ENCODE results near the gene SUSD1. TPM values are rescaled to one million over a fixed set of nuclear protein-coding genes. Genes with fewer than 3 reads are reported as not detected.

SUSD1 gene
- total and polyA plus RNA-seq, 2 of the 13 experiments (the other 11 are each of a cell fraction or from before 2014, with no cell fraction given) = 25.9 to 32.3 TPM

DNA sequence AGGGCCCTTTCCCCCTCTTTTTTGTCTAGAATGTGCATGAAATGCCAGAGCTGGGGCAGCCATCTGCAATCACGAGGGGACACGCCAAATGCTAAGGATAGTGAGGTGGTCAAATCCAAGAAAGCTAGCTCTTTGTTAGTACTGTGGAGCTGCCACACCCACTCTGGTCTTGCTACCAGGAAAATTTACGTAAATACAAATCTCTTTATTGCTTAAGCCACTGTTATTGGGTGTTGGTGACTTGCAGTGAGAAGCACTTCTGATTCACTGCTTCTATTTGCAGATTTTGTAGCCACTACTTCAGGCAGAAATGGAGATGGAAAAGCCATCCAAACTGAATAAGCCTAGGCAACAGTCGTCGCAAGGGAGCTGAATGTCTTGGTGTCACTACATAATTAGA lies 25.6 kb upstream of the SUSD1 start (continued):
- TF ChIP-seq, protein P1, sequence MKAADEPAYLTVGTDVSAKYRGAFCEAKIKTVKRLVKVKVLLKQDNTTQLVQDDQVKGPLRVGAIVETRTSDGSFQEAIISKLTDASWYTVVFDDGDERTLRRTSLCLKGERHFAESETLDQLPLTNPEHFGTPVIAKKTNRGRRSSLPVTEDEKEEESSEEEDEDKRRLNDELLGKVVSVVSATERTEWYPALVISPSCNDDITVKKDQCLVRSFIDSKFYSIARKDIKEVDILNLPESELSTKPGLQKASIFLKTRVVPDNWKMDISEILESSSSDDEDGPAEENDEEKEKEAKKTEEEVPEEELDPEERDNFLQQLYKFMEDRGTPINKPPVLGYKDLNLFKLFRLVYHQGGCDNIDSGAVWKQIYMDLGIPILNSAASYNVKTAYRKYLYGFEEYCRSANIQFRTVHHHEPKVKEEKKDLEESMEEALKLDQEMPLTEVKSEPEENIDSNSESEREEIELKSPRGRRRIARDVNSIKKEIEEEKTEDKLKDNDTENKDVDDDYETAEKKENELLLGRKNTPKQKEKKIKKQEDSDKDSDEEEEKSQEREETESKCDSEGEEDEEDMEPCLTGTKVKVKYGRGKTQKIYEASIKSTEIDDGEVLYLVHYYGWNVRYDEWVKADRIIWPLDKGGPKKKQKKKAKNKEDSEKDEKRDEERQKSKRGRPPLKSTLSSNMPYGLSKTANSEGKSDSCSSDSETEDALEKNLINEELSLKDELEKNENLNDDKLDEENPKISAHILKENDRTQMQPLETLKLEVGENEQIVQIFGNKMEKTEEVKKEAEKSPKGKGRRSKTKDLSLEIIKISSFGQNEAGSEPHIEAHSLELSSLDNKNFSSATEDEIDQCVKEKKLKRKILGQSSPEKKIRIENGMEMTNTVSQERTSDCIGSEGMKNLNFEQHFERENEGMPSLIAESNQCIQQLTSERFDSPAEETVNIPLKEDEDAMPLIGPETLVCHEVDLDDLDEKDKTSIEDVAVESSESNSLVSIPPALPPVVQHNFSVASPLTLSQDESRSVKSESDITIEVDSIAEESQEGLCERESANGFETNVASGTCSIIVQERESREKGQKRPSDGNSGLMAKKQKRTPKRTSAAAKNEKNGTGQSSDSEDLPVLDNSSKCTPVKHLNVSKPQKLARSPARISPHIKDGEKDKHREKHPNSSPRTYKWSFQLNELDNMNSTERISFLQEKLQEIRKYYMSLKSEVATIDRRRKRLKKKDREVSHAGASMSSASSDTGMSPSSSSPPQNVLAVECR (CRISPR knock-in tag; IDR thresholded peaks at IDR 0.05; ENCODE audit: borderline replicate concordance) = no peak
- no peak for TF ChIP-seq ZMYM3 (CRISPR knock-in tag; IDR thresholded peaks at IDR 0.05)
- TF ChIP-seq ZNF546 (CRISPR knock-in tag; conservative IDR thresholded peaks at IDR 0.05) = no peak
- TF ChIP-seq STAT5B (CRISPR knock-in tag; IDR thresholded peaks at IDR 0.05) = no peak
- no peak for TF ChIP-seq FOXO1 (CRISPR knock-in tag; IDR thresholded peaks at IDR 0.05)
- TF ChIP-seq, protein P2, sequence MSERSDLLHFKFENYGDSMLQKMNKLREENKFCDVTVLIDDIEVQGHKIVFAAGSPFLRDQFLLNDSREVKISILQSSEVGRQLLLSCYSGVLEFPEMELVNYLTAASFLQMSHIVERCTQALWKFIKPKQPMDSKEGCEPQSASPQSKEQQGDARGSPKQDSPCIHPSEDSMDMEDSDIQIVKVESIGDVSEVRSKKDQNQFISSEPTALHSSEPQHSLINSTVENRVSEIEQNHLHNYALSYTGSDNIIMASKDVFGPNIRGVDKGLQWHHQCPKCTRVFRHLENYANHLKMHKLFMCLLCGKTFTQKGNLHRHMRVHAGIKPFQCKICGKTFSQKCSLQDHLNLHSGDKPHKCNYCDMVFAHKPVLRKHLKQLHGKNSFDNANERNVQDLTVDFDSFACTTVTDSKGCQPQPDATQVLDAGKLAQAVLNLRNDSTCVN (CRISPR knock-in tag; IDR thresholded peaks at IDR 0.05; ENCODE audit: borderline replicate concordance) = no peak

DNA sequence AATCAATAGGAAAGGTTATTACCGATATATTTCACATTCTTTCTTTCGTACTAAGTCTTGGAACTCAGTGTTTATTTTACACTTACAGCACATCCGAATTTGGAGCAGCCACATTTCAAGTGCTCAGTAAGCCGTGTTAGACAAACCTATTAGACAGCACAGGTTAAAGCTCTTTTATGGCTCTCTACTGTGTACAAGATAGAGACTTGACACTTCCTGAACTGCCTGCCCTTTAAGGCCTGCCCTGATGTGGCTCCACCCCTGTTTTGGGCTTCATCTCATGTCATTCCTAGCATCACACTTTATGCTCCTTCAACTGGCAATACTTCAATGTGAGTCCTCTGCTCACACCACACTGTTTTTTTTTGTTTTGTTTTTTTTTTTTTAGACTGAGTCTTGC lies 23.5 kb upstream of the SUSD1 start:
- Histone ChIP-seq H2AFZ (ENCODE audit: low read length) (no peak overlapping the region), H4K20me1 (ENCODE audit: insufficient read depth, low read length) (no peaks in the 10 kb centered on the region), H3K4me1 (ENCODE audit: insufficient read depth, low read length) (no peaks in the 10 kb centered on the region), H3K79me2 (ENCODE audit: insufficient read depth, low read length) (no peaks in the 10 kb centered on the region), H3K36me3 (replicated peaks in 1 of 2; ENCODE audit: control insufficient read depth in 1 of 2, insufficient read depth in 2 of 2, low read length in 2 of 2) (no peaks in the 10 kb centered on the region), H3K27me3 (ENCODE audit: control insufficient read depth in 1 of 2, insufficient read depth in 2 of 2, low read length in 2 of 2) (no peaks in the 10 kb centered on the region), H3K9me3 (ENCODE audit: low read length) (no peaks in the 10 kb centered on the region), H3K9ac (ENCODE audit: insufficient read depth, low read depth, low read length) (no peak overlapping the region), H3K27ac (ENCODE audit: extremely low read length, insufficient read depth, low read length) (no peak overlapping the region), H3K4me2 (ENCODE audit: low read depth, low read length) (no peak overlapping the region), H3K4me3 (replicated peaks in 1 of 3; ENCODE audit: insufficient read depth in 1 of 3, low read depth in 2 of 3, low read length in 3 of 3) (no peak overlapping the region)
- 91% methylated on average over 4 of the region's 4 CpGs for WGBS (ENCODE audit: low lambda C conversion rate)
- in situ Hi-C loops (cut with HindIII; ENCODE audit: extremely low pct_ligation_motif_present, low pct_unique_long_range_greater_than_20kb) = no loop called here
- CTCF ChIA-PET (ENCODE audit: low intra/inter-chr PET ratio, low total read pairs) = no interaction called here
- intact Hi-C loops (cut with micrococcal nuclease; ENCODE audit: unreplicated experiment) = no loop called here
- POLR2A ChIA-PET = no interaction called here
- no peak for ATAC-seq
- BruUV-seq (replicated peaks) = no TSS peak
- DNase-seq (ENCODE audit: low spot score) = no peak
- FAIRE-seq = no peak
- no peak for TF ChIP-seq FOXJ3 (CRISPR knock-in tag; IDR thresholded peaks at IDR 0.05; ENCODE audit: borderline replicate concordance)
- TF ChIP-seq ZNF816 (CRISPR knock-in tag; IDR thresholded peaks at IDR 0.05; ENCODE audit: borderline replicate concordance) = no peak
- TF ChIP-seq, protein P3, sequence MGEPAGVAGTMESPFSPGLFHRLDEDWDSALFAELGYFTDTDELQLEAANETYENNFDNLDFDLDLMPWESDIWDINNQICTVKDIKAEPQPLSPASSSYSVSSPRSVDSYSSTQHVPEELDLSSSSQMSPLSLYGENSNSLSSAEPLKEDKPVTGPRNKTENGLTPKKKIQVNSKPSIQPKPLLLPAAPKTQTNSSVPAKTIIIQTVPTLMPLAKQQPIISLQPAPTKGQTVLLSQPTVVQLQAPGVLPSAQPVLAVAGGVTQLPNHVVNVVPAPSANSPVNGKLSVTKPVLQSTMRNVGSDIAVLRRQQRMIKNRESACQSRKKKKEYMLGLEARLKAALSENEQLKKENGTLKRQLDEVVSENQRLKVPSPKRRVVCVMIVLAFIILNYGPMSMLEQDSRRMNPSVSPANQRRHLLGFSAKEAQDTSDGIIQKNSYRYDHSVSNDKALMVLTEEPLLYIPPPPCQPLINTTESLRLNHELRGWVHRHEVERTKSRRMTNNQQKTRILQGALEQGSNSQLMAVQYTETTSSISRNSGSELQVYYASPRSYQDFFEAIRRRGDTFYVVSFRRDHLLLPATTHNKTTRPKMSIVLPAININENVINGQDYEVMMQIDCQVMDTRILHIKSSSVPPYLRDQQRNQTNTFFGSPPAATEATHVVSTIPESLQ (CRISPR knock-in tag; conservative IDR thresholded peaks at IDR 0.05) = no peak
- TF ChIP-seq, protein P4, sequence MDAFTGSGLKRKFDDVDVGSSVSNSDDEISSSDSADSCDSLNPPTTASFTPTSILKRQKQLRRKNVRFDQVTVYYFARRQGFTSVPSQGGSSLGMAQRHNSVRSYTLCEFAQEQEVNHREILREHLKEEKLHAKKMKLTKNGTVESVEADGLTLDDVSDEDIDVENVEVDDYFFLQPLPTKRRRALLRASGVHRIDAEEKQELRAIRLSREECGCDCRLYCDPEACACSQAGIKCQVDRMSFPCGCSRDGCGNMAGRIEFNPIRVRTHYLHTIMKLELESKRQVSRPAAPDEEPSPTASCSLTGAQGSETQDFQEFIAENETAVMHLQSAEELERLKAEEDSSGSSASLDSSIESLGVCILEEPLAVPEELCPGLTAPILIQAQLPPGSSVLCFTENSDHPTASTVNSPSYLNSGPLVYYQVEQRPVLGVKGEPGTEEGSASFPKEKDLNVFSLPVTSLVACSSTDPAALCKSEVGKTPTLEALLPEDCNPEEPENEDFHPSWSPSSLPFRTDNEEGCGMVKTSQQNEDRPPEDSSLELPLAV (CRISPR knock-in tag; conservative IDR thresholded peaks at IDR 0.05; ENCODE audit: low read depth) = no peak

Data from HepG2 (cell line).